HTERT RPE-1 (cell line): ENCODE results near the gene DDX53.

ENCODE experiments used
- in situ Hi-C: fragments of 300-500 bp; cut with MboI; formaldehyde crosslinking; loops from 4 replicates; pipeline ENCODE4 v1.14.3; 2020; ENCODE audit warnings: low sequenced_read_pairs

Gene DDX53

DNA sequence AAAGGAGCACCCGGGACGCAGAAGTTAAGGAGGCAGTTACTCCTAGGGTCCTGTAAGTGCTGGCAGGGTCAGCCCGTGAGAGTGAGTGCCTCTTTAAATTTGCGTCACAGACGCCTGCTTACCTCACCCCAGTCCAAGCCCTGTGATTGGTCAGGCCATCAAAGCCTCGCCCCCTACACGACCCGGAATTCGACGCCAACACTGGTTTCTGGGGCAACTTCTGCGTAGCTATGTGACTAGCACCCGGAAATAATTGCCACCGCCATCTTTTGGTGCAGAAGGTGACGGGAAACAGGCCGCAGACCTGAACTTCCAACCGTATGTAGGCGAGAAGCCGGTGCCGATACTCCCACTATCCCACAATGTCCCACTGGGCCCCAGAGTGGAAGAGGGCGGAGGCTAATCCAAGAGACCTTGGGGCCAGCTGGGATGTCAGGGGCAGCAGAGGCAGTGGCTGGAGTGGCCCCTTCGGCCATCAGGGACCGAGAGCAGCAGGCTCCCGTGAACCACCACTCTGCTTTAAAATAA is at the start of gene DDX53:
Gene DDX53 (plus strand): TSS at position 265 of the 528 bp plus-strand sequence. CDS start 98 bp downstream, at position 363.
- in situ Hi-C loops = no loop called here

DNA sequence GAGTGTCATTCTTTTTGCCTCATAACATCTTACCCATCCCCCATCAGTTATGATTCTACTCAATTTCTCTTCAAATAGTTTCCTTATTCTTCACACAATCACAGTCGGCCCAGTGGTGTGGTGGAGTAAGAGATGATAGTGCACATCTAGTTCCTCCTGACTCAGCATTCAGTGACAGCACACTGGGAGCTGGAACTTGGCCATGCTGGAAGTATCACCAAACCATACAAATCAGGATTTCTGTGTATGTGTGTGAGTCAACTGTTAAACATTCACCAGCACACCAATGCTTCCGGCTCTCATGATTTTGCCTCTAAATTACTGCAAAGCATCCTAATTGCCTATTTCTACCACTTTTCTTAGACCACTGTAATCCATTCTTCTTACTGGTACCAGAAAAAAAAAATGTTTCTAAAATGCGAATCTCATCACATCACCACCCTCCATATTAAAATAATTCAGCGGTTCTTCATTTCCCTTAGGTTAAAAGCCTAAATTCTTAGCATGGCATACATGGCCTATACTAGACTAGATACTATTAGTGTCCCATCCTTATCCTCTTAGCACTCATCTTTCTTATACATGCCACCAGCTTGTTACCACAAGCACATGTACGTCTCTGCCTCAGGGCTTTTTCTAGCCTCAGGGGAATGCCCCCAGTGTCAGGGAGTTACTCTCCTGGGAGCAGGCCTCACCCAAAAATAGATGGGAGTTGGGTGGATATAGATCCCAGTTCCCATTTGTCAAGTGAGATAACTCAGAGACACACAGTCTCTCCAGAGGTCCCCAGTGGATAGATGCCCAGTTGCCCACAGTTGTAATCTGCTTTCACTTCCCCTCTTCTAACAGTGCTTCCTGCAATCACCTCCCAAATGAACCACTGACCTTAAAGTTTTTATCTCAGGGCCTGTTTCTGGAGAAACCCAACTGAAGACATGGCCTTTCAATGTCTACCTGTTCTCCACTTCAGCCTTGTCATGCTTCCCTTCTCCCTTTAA is 49.2 kb upstream of the DDX53 start:
- in situ Hi-C loops = no loop called here

DNA sequence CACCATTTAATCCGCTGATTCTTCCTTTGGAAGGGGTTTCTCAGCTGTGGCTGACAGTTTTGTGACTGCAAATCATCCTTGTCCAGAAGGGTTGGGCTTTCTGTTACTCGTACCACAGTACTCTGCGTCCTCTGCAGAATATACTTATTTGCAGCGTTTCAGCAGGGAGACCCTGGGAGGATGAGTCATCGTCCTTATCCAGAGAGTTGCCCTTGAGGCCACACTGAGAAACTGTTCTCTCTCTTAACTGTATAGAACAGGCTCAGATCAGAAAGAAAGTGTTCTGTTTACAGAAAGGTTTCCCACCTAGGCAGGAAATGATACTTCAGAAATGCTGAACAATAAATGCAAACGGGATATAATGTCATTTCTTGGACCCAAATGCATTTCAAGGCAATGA is 47.8 kb upstream of the DDX53 start:
- in situ Hi-C loops = no loop called here

DNA sequence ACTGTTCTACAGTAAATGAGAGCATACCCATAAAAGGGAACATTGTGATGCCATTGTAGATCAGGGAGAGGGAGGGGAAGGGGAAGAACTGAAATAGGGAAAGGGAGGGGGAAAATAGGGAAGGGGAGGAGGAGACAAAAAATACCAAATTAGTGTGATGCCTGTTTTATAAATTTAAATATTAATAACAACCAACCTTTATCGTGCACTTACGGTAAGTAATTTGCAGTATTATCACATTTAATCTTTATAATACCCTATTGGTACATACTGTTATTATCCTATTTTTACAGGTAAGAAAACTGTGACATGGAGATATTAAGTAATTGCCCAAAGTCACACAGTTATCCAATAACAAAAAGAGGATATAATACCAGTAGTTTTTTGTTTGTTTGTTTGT is 41.5 kb upstream of the DDX53 start:
- in situ Hi-C loops = no loop called here

DNA sequence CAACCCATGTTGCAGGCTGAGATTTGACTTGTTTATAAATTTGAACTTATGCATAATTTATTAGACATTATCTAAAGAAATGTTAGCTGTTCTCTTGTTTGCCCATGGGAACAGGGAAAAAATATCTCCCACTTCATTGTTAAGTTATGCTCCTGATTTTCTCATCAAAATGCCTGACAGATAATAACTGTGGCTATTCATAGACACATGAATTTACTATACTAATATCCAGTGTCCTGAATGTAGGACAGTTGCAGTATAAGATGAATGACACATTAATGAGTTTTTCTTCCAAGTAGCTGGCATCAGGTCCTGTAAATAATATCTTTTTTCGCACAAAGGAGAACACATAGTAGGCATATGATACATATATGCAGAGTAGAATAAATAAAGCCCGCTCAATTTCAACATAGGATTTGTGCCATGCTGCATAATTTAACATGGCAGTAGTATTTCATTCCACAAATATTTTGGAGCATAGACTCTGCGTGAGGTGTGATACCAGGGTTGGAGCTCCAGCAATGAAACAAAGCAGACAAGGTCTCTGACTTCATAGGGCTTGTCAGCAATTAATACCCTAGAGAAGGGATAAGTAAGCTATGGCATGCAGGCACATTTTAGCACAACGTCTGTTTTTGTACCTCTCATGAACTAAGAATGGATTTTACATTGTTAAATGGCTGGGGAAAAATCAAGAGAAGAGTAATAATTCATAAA is 40.4 kb upstream of the DDX53 start:
- in situ Hi-C loops = no loop called here

DNA sequence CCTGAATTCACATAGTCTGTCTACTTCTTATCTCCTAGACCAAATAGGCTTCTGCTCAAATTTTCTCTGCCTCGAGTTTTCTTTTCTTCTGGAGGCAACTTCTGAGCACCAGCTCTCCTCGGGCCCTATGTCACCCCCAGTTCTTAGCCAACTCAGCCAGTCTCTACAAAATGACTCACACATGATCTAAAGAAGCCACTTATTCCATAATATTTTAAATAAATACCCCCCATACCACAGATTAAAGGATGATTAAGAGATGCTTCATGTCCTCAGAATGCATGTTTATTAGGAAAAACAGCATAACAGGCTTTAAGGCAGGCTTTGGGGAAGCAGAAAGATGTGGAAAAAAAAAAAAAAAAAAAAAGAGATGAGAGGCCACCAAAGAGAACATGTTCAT is 36.6 kb upstream of the DDX53 start:
- in situ Hi-C loops = no loop called here

DNA sequence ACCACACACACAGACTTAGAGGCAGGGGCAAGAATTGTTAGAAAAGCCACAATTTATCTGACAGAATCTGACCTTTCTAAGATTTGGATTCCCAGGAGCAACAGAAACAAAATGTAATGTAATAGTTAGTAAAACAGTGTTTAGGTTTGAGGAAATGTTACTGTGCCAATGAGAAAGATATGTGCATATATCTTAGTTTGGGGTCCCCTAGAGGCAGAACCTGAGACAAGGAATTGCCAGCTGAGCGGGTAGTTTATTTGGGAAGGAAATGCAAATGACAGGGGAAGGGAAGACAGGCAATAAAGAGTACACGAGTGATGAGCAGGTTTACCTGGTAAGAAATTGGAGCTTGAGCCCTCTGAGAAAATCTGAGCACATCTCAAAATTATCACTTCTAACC is 31.3 kb upstream of the DDX53 start:
- in situ Hi-C loops = no loop called here

DNA sequence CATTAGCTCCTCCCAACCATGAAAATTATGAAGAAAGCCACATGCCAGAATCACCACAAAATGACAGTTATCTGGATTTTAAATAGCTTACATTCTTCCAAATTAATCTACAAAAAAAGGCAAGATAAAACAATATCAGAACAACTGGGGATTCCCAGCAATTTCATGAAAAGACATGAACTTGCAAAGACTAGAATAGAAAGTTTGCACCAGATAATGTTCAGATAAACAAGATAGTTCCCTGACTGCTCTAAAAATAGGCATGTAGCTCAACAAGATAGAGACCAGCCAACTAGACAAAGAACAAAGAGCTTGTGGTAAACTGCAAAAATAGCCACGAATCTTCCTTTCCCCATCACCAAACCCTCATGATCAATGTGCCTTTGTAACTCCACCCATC is 30.3 kb upstream of the DDX53 start:
- in situ Hi-C loops = no loop called here

DNA sequence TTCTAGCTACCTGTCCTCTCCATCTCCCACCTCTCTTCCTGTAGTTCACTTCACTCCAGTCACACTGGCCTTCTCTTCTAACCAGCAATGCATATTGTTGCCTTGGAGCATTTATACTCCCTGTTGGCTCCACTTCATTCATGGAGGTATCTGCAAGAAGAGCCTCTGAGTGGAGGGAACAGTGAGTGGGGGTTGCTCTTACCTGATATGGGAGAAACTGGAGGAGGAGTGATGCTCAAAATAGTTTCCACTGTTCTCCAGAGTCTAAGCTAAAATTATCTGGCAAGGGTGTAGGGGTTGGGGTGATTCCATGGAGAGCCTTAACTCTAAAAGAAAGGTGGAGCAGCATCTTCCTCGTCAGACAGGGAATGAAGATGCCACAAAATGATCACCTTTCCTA is 28.9 kb upstream of the DDX53 start:
- in situ Hi-C loops = no loop called here

DNA sequence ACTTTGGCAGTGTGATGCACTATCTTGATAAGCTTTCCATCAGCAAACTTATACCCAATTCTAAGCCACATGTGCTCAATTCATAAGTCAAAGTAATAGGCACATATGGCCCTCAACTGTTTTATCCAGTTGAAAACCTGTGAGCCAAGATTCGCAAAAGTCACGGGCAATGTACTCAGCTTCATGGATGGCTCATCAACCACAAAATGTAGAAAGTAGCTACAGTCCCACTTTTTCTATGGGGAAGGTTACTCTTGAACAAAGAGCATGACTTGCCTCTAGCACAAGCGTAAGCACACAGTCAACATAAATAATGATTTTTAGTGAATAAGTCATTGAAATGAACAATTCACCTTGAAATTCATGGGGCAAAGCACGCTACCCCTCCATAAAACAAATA is 25.1 kb upstream of the DDX53 start:
- in situ Hi-C loops = no loop called here

DNA sequence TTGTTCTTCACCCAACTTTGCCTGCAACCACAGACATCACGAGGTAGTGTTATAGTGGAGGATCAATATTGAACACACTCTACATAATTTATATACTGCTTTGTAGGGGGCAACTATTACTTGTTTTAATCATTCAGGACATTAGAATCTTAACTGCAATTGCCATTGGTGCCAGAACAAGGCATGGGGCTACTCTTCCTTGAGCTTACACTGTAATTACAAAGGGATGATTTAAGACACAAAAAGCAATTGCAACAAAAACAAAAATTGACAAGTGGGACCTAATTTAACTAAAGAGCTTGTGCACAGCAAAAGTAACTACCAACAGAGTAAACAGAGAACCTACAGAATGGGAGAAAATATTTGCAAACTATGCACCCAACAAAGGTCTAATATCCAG is 24.0 kb upstream of the DDX53 start:
- in situ Hi-C loops = no loop called here

DNA sequence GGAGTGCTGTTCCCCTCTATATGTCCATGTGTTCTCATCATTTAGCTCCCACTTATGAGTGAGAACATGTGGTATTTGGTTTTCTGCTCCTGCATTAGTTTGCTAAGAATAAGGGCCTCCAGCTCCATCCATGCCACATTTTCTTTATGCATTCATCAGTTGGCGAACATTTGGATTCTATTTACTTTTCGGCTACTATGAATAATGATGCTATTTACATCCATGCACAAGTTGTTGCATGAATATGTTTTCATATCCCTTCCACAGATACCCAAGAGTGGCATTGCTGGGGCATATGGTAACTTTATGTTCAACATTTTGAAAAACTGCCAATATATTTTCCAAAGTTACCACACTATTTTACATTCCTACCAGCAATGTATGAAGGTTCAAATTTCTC is 13.8 kb upstream of the DDX53 start:
- in situ Hi-C loops = no loop called here

DNA sequence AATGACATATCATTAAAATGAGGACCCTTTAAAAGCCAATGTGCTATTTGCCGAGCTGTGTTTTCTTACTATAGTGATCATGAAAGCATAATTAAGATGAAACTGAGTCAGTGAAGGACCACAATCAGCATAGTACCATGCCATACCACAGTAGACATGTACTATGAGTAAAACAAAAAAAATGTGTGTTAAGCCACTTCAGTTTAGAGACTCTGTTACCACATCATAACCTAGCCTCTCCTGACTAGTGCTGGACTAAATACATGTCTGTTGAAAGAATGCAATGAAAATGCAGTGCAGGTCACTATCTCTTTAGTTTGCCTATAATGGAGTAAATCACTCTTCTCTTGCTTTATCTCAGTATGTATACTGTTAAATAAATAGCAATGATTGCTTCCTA is 12.3 kb upstream of the DDX53 start:
- in situ Hi-C loops = no loop called here

DNA sequence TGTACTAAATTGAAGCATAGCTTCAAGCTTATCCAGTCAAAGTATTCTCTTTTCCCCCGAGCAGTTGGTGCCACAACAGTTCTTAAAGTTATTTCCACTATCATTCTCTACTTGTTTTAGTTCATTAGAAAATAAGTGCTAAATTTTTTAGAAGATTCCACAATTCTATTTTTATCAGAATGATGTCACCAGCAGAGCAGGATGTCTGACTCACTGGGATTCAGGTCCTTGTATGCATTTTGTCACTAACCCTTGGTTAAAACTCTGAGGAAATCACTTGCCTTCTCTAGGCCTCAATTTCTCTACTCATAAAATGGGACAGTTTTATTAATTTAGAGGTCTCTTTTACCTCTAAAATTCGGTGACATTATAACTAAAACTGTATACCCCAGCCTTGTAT is 3.4 kb downstream of the DDX53 start:
- in situ Hi-C loops = no loop called here

DNA sequence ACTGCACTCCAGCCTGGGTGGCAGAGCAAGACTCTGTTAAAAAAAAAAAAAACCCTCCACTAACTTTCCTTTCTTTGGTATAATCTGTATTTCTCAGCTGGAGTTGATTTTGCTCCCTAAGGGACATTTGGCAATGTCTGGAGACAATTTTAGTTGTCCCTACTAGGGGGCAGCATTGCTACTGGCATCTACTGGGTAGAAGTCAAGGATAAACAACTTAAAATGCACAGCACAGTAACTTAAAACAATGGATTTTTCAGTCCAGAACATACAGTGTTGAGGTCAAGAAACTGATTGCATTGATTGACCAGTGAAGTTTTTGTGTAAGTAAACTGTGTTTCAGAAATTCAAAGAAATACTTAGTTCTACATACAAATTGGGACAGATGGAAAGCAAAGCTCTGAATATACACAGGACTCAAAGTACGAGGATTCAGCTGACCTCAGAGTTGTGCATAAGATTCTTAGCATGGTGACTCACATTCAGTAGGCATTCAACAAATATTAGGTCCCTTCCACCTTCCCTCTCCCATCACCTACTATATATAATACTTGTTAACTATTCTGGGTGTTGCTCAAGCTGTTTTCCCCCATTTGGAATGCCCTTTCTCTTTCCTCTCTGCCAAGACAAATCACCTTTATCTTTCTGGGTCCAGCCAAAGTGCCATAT is 8.8 kb downstream of the DDX53 start:
- in situ Hi-C loops = no loop called here

DNA sequence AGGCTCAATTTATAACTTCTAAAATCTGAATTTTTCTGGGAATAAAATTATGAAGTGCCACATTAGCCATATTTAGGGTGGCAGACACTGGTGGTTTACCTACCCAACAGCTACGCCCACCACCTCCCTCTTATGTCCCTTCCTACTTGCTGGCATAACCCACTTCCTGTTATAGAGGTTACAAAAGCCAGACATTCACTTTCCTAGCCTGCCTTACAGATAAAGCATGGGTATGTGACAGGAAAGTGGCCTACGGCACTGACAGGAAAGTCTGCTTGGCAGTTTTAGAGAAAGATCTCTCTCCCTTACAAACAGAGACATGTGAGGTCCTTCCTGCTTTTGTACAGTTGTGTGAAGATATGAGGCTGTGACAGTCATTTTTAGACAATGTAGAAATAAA is 12.4 kb downstream of the DDX53 start:
- in situ Hi-C loops = no loop called here

DNA sequence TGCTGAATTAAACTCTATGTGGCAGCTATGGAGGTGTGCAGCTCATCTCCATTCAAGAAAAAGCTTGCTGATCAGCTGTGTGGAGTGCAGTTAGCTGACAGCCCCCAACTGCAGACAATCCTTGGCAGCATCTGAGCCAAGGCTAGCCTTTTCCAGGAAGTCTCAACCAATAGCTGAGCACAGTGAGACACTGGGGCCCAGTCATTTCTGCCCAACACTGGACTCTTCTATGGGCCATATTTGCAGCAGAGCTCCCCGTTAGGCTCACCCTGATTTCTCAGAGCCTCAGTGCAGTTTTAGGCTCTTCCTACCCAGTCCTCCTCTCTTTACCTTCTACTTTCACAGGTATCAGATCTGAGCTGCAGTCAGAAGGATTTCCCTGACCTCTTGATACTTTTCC is 12.9 kb downstream of the DDX53 start:
- in situ Hi-C loops = no loop called here

DNA sequence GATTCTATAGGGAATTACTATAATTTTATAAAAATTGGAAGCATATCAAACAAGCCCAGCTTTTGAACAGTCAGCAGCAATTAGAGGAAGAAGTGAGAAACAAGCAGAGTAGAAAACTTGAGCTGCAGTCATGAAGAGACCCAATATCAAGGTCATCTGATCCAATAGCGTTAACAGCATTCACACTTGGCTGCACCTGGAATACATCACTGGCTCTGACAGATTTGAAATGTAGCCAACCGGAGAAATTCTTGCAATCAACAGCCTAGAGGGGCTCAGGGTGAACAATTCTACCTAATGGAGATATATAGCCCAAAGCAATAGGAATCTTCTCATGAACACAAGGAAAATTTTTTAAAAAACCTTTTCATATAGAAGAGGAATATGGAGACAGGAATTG is 13.6 kb downstream of the DDX53 start:
- in situ Hi-C loops = no loop called here

DNA sequence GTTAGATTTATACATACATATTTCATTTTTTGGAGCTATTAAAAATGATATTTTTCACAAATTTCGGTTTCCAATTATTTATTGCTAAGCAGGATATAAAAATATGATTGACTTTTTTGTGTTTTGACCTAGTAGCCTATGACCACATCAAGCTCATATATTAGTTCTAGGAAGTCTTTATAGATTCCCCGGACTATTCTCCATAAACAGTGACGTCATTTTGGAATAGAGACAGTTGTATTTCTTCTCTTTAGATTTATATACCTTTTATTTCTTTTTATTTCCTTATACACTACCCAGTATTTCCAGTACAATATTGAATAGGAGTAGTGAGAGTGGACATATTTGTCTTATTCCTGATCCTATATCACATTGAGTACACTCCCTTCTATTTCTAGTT is 31.8 kb downstream of the DDX53 start:
- in situ Hi-C loops = no loop called here

DNA sequence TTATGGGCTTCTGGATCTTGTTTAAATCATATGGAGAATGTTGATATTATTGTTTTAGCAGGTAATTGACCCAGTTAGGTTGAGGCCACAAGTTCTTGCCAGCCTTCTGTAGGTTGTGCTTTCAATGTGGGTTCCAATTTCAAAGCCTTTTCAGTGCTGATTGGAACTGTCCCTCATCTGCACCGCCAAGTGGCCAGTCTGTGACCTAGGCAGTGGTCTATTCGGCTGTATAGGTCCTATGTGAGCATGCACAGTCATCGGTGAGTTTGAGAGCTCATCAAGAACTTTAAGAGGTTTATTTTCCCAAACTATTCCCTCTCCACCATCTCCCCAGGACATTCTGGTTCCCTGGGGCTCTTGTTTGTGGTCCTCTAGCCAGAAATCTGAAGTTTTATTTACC is 35.7 kb downstream of the DDX53 start:
- in situ Hi-C loops = no loop called here

DNA sequence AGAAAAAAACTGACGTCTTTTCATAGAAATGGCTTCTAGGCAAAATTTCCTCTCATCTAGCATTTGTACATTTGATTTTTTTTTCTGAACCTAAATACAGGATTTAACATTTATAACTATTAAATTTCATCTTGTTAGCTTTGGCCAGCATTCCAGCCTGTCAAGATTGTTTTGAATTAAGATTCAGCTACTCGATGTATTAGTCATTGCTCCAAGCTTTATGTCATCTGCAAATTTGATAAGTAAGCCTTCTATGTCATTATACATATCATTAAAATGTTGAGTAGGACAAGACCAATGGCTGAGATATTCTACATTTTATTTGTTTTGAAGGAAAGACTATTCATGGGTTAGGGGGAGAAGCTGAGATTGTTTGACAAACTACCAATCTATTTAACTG is 46.7 kb downstream of the DDX53 start:
- in situ Hi-C loops = no loop called here
